HG02943 (cell line): ENCODE data around the gene SH2B2.
"Not testable (repeated sequence)": the region's sequence is repeated elsewhere in the genome, so short reads cannot be mapped to it uniquely, and the experiment has no call there.

Experiments
- ATAC-seq: cut with Tn5 transposase; IDR thresholded peaks from one replicate; pipeline ENCODE4 v1.9.1; 2021; ENCODE audit warnings: mild to moderate bottlenecking, low read depth, moderate library complexity; ENCODE audit not compliant: unreplicated experiment

Gene SH2B2

GRCh38 chr7:102303669-102304422 lies 17.2 kb downstream of the SH2B2 start:
- ATAC-seq, result no peak

- no peak for ATAC-seq
Observed at GRCh38 chr7:102304668-102305067, 18.0 kb downstream of the SH2B2 start.

- ATAC-seq, result no peak
Observed at GRCh38 chr7:102305414-102306268, 19.0 kb downstream of the SH2B2 start.

DNA sequence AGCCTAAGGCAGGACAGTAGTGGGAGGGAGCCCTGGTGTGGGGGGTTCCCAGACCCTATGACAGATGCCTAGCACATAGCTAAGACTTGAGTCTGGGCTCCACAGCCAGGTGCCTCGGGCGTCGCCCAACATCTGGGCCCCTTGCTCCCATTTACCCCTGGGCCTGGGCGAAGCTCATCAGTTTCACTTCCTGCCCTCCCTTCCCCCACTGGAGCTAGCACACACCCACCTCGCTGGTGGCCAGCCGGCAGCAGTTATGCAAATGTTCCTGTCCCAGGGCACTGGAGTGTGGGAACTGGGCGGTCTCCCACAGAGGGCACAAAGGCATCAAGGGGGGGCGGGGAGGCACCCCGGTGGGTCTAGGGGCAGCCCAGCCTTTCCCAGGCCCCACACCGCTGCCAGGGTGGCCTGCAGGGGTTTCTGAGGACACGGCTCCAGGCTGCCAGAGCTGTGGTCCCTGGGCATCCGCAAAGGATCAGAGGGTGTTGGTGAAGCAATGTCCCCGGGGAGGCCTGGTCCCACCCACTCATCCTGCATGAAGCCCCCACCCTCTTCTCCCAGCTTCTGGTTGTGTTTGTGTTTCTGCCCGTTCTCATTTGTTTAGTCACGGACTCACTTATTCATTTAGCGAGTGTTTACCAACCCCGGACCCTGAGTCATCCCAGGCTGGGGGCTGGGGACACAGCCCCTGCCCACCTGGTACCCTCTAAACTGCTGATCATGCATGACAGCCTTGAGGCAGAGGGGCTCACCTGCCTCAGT lies 20.4 kb downstream of the SH2B2 start:
- peak; percentile 72 for ATAC-seq

- no peak for ATAC-seq
Observed at GRCh38 chr7:102310414-102310815, 23.7 kb downstream of the SH2B2 start.

DNA sequence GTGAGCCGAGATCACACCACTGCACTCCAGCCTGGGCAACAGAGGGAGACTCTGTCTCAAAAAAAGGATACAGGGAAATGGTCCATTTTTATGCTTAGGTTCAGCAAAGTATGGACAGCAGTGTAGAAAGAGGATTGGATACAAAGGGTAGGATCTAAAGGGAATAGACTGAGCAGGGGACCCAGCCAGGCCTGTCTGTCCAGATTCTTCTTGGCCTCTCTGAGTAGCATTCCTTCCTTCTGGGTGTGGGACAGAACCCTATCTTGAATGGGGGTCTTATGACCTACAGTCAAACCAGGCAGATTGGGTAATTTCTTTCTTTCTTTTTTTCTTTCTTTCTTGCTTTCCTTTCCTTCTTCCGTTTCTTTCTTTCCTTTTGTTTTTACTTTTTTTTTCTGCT lies 25.6 kb downstream of the SH2B2 start:
- no peak for ATAC-seq

GRCh38 chr7:102313997-102314780 lies 27.5 kb downstream of the SH2B2 start:
- ATAC-seq, result no peak

DNA sequence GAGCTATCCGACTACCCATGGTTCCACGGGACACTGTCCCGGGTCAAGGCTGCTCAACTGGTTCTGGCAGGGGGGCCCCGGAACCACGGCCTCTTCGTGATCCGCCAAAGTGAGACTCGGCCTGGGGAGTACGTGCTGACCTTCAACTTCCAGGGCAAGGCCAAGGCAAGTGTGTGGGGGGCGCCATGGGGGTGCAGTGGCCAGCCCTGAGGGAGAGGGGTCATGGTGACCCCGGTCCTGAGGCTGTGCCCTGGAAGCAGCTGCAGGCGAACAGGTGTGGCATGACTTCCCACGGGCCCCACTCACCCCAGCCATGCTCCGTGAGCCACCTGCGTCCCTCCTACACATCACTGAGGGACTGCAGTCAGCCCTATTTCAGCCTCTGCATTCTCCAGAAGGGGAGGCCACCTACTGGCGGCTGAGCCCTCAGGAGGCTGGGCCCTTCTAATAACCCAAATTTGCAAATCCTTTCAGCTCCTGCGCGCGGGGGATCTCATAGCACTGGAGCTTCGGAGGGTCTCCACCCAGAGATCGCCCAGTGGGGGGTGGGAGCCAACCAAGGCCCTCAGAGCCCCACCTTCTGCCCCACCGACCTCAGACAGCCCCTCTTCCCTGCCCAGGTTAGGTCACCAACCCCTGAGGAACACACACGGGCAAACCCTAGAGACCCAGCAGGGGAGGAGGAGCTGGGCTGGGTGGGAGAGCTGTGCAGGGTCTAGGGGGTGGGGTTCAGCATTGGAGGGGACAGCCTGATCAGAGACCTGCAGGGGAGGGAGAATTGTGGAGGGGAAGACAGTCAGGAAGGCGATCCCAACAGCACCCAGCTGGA lies 30.8 kb downstream of the SH2B2 start:
- ATAC-seq, result no peak

GRCh38 chr7:102318482-102318971 lies 31.9 kb downstream of the SH2B2 start:
- no peak for ATAC-seq

DNA sequence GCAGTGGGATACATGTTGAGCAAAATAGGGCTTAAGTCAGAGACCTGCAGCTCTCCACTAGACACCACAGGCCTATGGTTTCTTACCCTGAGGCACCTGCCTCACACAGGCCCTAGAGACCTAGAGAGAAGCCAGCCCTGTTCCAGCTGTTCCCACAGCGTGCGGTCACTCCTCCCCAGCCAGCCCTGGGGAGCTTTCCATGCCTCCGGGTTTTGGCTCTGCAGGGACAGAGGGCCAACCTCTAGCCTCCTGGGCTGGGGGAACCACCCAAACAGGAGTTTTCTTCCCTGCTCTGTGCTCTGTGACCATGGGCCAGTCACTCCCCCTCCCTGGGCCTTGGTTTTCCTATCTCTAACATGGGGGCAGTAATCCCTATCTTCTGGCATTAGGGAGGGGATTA lies 33.0 kb downstream of the SH2B2 start:
- no peak for ATAC-seq

- no peak for ATAC-seq
Observed at GRCh38 chr7:102320181-102320580, 33.5 kb downstream of the SH2B2 start.

DNA sequence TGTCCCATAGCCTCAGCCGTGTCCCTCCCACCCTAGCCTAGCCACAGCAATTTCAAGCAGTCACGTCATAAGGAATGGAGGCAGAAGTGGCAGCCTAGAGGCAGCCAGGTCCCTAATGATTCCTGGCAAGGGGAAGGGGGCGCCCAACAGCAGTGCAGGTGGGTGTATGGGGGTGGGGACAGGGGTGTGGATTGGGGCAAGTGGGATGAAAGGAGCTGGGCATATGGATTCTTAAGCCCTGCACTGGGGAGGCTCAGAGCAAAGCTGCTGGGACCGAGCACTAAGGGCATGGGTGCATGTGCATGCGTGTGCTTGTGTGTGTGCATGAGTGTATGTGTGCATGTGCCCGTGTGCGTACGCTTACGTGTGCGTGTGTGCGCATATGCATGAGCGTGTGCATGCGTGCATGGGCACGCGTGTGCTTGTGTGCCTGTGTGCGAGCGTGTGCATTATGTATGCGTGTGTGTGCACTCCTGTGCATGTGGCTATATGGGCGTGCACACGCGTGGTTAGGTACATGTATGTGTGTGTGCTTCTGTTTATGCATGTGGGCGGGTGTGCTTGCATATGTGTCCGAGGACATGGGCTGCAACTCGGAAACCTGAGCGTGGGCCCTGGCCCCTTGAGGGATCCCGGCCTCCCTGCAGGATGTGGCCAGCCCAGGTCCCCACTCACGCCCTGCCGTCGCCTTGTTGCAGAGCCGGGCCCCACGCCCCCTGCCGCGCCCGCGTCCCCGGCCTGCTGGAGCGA lies 34.1 kb downstream of the SH2B2 start:
- ATAC-seq, result no peak

DNA sequence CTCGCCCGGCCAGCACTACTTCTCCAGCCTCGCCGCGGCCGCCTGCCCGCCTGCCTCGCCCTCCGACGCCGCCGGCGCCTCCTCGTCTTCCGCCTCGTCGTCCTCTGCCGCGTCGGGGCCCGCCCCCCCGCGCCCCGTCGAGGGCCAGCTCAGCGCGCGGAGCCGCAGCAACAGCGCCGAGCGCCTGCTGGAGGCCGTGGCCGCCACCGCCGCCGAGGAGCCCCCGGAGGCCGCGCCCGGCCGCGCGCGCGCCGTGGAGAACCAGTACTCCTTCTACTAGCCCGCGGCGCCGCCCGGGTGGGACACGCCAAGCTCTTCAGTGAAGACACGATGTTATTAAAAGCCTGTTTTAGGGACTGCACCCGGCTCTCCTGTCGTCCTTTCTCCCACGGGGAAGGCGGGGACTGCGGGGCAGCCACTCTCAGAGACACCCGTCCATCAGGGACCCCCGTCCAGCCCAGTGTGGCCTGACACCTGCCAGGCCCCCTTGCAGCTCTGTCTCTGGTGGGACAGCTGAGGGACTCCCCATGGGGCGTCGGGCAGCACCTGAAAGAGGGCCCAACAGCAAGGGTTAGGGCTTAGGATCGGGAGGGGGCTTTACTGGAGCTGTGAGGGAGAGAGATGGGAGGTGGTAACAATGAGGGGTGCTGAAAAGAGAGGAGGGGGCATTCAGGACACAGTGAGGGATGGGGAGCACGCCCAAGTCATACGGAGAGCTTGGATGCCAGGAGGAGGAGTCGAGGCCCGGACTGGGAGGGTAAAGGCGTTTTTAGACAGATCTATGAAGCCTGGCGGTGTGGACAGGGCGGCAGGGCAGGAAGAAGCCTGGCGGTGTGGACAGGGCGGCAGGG lies 34.9 kb downstream of the SH2B2 start:
- no peak for ATAC-seq

DNA sequence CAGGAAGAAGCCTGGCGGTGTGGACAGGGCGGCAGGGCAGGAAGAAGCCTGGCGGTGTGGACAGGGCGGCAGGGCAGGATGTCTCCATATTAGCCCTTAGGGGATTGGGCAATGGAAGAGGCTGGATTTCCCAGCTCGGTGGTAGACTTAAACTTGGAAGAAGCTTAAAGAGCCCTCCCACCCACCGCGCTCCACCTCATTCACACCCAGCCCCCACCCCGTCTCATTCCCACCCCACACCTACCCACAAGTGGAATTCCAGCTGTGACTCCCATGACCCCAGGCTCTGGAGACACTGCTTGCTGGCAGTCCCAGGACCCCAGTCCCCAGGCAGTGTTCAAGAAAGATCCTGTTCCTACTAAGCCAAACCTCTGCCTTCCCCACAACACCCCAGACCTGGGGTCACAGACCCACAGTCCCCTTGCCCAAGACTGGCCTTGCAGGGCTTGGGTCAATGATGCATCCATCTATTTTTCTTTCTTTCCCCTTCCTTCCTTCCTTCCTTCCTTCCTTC lies 35.6 kb downstream of the SH2B2 start:
- ATAC-seq, result no peak

DNA sequence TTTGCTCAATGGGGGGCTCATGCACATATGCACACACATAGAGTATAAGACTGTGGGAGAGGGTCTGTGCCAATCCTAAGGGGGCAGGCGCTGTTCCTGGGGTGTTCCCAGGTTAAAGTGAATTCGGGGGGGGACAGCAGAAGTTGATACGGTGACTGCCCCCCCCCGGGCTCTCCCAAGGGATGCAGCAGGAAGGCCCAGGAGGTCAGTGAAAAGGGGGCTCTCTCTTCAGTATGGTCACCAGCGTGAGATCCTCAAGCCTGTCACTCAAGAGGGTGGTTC lies 37.2 kb downstream of the SH2B2 start:
- no peak for ATAC-seq

DNA sequence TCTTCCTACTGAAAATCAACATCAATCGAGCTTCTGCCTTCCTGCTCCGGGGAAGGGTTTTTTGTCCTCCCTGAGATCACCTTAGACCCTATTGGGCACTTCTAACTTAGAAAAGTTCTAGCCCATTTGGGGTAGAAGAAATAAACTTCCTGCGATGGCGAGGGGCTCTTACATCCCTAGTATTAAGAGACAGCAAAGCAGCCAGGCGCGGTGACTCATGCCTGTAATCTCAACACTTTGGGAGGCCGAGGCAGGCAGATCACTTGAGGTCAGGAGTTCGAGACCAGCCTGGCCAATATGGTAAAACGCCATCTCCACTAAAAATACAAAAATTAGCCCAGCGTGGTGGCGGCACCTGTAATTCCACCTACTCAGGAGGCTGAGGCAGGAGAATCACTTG lies 38.4 kb downstream of the SH2B2 start:
- ATAC-seq, result not testable (repeated sequence)

DNA sequence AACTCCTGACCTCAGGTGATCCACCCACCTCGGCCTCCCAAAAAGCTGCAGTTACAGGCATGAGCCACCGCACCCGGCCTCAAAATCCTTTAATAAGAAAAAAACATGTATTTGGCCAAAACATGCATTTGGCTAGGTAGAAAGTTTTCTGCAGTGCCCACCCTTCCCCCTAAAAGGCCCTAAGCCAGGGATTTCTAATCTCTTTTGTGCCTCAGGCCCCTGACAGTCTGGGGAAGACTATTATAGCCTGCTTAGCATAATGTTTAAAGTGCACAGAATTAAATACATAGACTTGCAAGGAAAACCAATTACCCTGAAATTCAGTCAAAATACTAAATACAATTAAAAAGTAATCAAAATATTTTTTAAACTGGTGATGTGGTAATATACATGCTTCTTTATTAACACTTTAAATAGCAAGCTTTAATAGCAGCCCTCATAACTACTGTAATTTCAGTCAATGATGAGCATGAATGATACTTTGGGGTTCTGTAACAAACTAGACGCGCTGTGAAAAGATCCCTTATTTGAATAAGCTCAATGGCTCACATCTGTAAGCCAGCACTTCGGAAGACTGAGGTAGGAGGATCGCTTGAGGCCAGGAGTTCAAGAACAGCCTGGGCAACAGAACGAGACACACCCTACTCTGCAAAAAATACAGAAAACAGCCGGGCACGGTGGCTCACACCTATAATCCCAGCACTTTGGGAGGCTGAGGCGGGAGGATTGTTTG lies 39.7 kb downstream of the SH2B2 start:
- no peak for ATAC-seq
